HUES6 (cell line): ENCODE results near the gene MACROD2.

Experiments
- H3K27ac ChIP-seq: 2 replicates; pipeline ENCODE4 v1.7.0; 2013; ENCODE audit warnings: low read depth, mild to moderate bottlenecking, low read length, inconsistent platforms
- H3K27me3 ChIP-seq: 2 replicates; pipeline ENCODE4 v1.6.1; 2013; ENCODE audit warnings: low read length; ENCODE audit not compliant: control insufficient read depth, insufficient read depth
- H3K36me3 ChIP-seq: 2 replicates; pipeline ENCODE4 v1.6.1; 2013; ENCODE audit warnings: low read length; ENCODE audit not compliant: control insufficient read depth, insufficient read depth
- H3K4me1 ChIP-seq: 2 replicates; pipeline ENCODE4 v1.6.1; 2013; ENCODE audit warnings: low read length; ENCODE audit not compliant: control insufficient read depth, insufficient read depth
- H3K4me3 ChIP-seq: 2 replicates; pipeline ENCODE4 v1.5.1; 2013; ENCODE audit warnings: low read depth, low read length
- H3K9ac ChIP-seq: one replicate; pipeline ENCODE4 v1.6.1; 2013; ENCODE audit warnings: mild to moderate bottlenecking, low read length
- H3K9me3 ChIP-seq: 2 replicates; pipeline ENCODE4 v1.6.1; 2013; ENCODE audit warnings: low read depth, low read length; ENCODE audit not compliant: control insufficient read depth, insufficient read depth

Gene MACROD2

DNA sequence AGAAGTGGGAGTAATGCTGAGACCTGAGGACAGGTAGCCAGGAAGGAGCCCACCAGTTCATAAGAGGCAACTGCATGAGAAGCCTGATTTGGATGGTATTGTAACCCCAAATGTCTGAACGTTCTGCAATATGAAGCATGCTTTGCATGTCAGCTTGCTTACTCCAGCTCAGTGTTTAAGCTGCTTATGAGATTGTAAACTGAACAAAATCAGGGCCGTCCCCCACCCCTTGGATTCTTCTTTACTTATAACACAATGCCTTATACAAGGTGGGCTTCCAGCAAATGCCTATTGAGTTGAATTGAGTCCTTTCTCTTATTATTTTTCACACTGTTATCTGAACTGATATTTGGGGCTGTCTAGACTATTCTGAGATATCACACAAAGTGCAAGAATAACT is 1816.6 kb downstream of the MACROD2 start:
- no peaks in the 10 kb centered on the region for H3K4me1 ChIP-seq
- no peak overlapping the region for H3K4me3 ChIP-seq
- peaks cover 16% of the 10 kb centered on the region for H3K9me3 ChIP-seq
- no peak overlapping the region for H3K27ac ChIP-seq
- H3K27me3 ChIP-seq: no peaks in the 10 kb centered on the region; the same call in 1 of the 2 replicates
- H3K9ac ChIP-seq: no peak overlapping the region
- H3K36me3 ChIP-seq: no peaks in the 10 kb centered on the region

DNA sequence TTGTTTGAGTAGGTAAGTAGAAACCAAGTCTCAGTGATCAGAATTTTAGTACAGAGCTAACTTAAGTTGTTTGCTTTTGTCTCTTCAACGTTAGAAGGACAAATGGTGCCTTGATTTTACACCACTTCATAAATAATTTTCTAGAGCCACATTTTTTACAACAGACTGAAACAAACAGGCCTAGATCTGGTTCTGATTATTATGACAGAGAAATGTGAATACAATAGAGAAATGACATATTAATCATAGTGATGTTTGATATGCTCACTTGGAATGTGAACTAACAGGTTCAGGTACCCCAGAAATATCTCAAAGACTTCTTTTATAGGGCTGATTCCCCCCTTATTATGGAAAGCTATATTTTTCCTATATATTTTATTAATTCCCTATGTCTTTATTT is 1817.4 kb downstream of the MACROD2 start:
- Histone ChIP-seq H3K27me3 (no peaks in the 10 kb centered on the region; the same call in 1 of the 2 replicates), H3K27ac (no peak overlapping the region)

DNA sequence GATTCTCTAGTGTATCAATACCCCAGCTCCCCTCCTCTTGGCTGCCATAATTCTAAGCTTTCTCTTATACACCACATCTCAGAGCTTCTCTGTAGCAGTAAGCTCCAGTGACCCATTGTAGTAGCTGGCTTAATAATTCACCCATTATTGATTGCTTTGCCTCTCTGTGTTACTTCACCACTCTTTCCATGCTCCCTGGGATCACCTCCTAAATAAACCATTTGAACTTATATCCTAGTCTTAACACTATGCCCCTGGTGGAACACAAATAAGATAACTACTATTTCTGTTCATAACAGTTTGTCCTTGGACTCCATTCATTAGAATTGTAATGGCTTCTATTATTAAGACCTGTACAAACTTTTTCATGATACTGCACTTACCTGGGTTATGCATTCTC is 1819.0 kb downstream of the MACROD2 start:
- Histone ChIP-seq H3K4me1 (0 out of 2 replicates have a peak, but pooled peaks cover 8% of the 10 kb centered on the region), H3K27me3 (no peaks in the 10 kb centered on the region; the same call in 1 of the 2 replicates), H3K27ac (no peak overlapping the region), H3K4me3 (no peak overlapping the region), H3K9me3 (peaks cover 2% of the 10 kb centered on the region; the same call in 1 of the 2 replicates), H3K9ac (no peak overlapping the region), H3K36me3 (no peaks in the 10 kb centered on the region)

More for the DNA sequence above, 1817.4 kb downstream of the MACROD2 start:
- H3K4me1 ChIP-seq: no peaks in the 10 kb centered on the region
- H3K4me3 ChIP-seq: no peak overlapping the region
- no peaks in the 10 kb centered on the region for H3K36me3 ChIP-seq
- H3K9me3 ChIP-seq: peaks cover 12% of the 10 kb centered on the region
- H3K9ac ChIP-seq: no peak overlapping the region

- no peak overlapping the region for H3K27ac ChIP-seq
- H3K9ac ChIP-seq: no peak overlapping the region
- H3K9me3 ChIP-seq: no peaks in the 10 kb centered on the region
- H3K4me3 ChIP-seq: no peak overlapping the region
- H3K27me3 ChIP-seq: no peaks in the 10 kb centered on the region; the same call in 1 of the 2 replicates
- H3K4me1 ChIP-seq: 0 out of 2 replicates have a peak, but pooled peaks cover 8% of the 10 kb centered on the region
- H3K36me3 ChIP-seq: no peaks in the 10 kb centered on the region
Observed at GRCh38 chr20:15814911-15815310, 1819.6 kb downstream of the MACROD2 start.

- Histone ChIP-seq H3K4me1 (0 out of 2 replicates have a peak, but pooled peaks cover 8% of the 10 kb centered on the region), H3K27ac (no peak overlapping the region), H3K9me3 (no peaks in the 10 kb centered on the region), H3K36me3 (no peaks in the 10 kb centered on the region), H3K27me3 (no peaks in the 10 kb centered on the region; the same call in 1 of the 2 replicates), H3K9ac (no peak overlapping the region), H3K4me3 (no peak overlapping the region)
Observed at GRCh38 chr20:15817351-15817750, 1822.0 kb downstream of the MACROD2 start.

DNA sequence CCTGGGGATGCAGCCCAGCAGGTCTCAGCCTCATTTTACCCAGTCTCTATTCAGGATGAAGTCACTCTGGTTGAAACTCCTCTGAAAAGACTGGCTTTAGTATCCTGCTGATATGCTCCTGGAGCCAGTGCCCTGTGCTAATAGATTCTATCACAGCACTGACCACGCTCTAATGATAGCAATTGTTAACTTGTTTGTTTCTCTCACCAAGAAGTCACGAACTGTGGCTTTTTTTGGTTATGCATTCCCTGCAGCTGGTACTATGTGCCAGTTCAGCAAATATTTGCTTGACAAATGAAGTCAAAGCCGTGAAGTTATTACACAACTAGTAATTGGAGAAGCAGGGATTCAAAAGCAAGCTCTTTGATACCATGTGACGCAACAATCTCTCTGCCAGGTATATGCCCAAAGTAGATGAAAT is 1823.3 kb downstream of the MACROD2 start:
- Histone ChIP-seq H3K36me3 (no peaks in the 10 kb centered on the region), H3K9ac (no peak overlapping the region), H3K27me3 (no peaks in the 10 kb centered on the region; the same call in 1 of the 2 replicates), H3K4me3 (no peak overlapping the region), H3K4me1 (0 out of 2 replicates have a peak, but pooled peaks cover 8% of the 10 kb centered on the region), H3K27ac (no peak overlapping the region), H3K9me3 (no peaks in the 10 kb centered on the region)

- H3K4me1 ChIP-seq: peaks cover 7% of the 10 kb centered on the region; the same call in 1 of the 2 replicates
- no peak overlapping the region for H3K9ac ChIP-seq
- H3K9me3 ChIP-seq: no peaks in the 10 kb centered on the region
- no peak overlapping the region for H3K4me3 ChIP-seq
- no peaks in the 10 kb centered on the region for H3K36me3 ChIP-seq
- H3K27me3 ChIP-seq: no peaks in the 10 kb centered on the region
- H3K27ac ChIP-seq: no peak overlapping the region
Observed at GRCh38 chr20:15823718-15824117, 1828.4 kb downstream of the MACROD2 start.

DNA sequence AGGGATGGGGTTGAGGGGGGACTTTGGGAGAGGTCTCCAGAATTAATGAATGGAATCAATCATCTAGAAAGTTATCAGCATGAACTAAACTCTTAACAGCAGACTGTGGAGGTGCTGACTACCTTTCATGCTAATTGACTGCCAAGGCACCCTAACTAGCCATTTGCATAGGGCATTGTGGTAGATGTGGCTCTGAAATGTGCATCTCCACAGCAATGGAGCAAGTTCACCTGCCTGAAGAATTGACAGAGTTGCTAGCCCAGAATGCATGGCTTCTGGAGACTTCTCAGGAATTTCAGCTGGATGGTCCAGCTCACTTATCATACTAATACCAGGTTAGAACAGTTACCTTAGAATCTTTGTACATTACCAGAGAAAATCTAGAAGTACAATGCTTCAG is 1832.3 kb downstream of the MACROD2 start:
- H3K27ac ChIP-seq: no peak overlapping the region
- no peaks in the 10 kb centered on the region for H3K36me3 ChIP-seq
- H3K9ac ChIP-seq: no peak overlapping the region
- no peaks in the 10 kb centered on the region for H3K9me3 ChIP-seq
- H3K4me1 ChIP-seq: peaks cover 4% of the 10 kb centered on the region; the same call in 1 of the 2 replicates
- no peak overlapping the region for H3K4me3 ChIP-seq
- H3K27me3 ChIP-seq: no peaks in the 10 kb centered on the region

DNA sequence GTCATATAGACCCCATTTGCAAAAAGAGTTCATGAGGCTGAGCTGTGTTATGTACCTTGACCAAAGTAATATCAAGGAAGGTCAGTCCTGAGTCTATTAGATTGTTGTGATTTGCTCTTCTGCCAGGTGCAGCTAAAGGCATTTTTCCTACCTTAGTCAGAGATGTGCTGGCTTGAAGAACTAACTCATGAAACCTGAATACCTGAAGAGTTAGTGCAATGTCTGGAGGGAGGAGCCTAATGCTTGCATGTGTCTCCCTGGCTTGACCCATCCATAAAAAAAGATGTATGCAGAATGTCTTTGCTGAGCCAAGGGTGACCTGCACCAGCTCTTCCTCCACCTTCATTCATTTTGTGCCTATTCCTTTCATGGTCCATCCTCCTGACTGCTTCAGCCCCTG is 1835.9 kb downstream of the MACROD2 start:
- no peaks in the 10 kb centered on the region for H3K36me3 ChIP-seq
- H3K9me3 ChIP-seq: no peaks in the 10 kb centered on the region
- H3K27me3 ChIP-seq: no peaks in the 10 kb centered on the region
- H3K4me3 ChIP-seq: no peak overlapping the region
- H3K27ac ChIP-seq: no peak overlapping the region
- H3K9ac ChIP-seq: no peak overlapping the region
- peaks cover 4% of the 10 kb centered on the region; the same call in 1 of the 2 replicates for H3K4me1 ChIP-seq

DNA sequence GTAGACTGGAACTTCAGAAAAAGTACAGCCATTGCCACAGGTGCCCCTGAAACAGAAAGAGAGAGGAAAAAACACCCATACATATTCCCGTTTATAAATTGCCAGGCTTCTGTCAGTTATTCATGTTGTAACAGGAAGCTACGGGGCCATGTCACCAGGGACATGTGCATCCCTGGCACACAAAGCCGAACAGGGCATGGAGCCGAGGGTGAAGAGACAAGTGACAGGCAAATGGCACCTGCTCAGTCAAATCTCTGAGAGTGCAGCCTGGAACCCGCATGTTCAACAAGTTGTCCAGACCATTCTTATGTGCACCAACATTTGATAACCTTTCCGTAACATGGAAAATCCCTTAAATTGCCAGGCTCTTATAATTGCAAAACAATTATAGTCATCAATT is 1837.2 kb downstream of the MACROD2 start:
- no peaks in the 10 kb centered on the region for H3K27me3 ChIP-seq
- no peak overlapping the region for H3K27ac ChIP-seq
- no peaks in the 10 kb centered on the region for H3K9me3 ChIP-seq
- no peak overlapping the region for H3K9ac ChIP-seq
- peaks cover 4% of the 10 kb centered on the region; the same call in 1 of the 2 replicates for H3K4me1 ChIP-seq
- H3K36me3 ChIP-seq: no peaks in the 10 kb centered on the region
- H3K4me3 ChIP-seq: no peak overlapping the region

- Histone ChIP-seq H3K27ac (no peak overlapping the region), H3K9ac (no peak overlapping the region), H3K36me3 (no peaks in the 10 kb centered on the region), H3K27me3 (no peaks in the 10 kb centered on the region), H3K4me3 (no peak overlapping the region), H3K4me1 (no peaks in the 10 kb centered on the region), H3K9me3 (no peaks in the 10 kb centered on the region)
Observed at GRCh38 chr20:15834857-15835256, 1839.5 kb downstream of the MACROD2 start.
